Fibroblast of skin of right quadriceps (primary cell): ENCODE data around the gene PFKP.
A peak's percentile ranks its signal among the peaks of the same experiment; 100 is the strongest.

ENCODE experiments used
- DNase-seq: peaks from one replicate; pipeline ENCODE4 v3.0.0-alpha.2; 2013

The PFKP gene

GRCh38 chr10:3117486-3117885, 50.1 kb downstream of the PFKP start:
- no peak for DNase-seq

- no peak for DNase-seq
Observed at GRCh38 chr10:3118641-3119091, 51.3 kb downstream of the PFKP start.

GRCh38 chr10:3119796-3120459, 52.6 kb downstream of the PFKP start:
- no peak for DNase-seq

- no peak for DNase-seq
Observed at GRCh38 chr10:3122034-3122433, 54.7 kb downstream of the PFKP start.

- no peak for DNase-seq
Observed at GRCh38 chr10:3122486-3123205, 55.3 kb downstream of the PFKP start.

- DNase-seq = no peak
Observed at GRCh38 chr10:3123571-3124411, 56.4 kb downstream of the PFKP start.

- no peak for DNase-seq
Observed at GRCh38 chr10:3124412-3125175, 57.2 kb downstream of the PFKP start.

GRCh38 chr10:3125527-3126170, 58.3 kb downstream of the PFKP start:
- no peak for DNase-seq

GRCh38 chr10:3126249-3126648, 58.9 kb downstream of the PFKP start:
- no peak for DNase-seq

GRCh38 chr10:3126741-3127346, 59.5 kb downstream of the PFKP start:
- no peak for DNase-seq

GRCh38 chr10:3127921-3128320, 60.6 kb downstream of the PFKP start:
- DNase-seq = no peak

- no peak for DNase-seq
Observed at GRCh38 chr10:3128379-3129130, 61.2 kb downstream of the PFKP start.

GRCh38 chr10:3129581-3130340, 62.4 kb downstream of the PFKP start:
- no peak for DNase-seq

GRCh38 chr10:3131098-3131497, 63.8 kb downstream of the PFKP start:
- peak; percentile 8 for DNase-seq

GRCh38 chr10:3132036-3133025, 65.0 kb downstream of the PFKP start:
- DNase-seq = no peak

- DNase-seq = no peak
Observed at GRCh38 chr10:3133948-3134347, 66.6 kb downstream of the PFKP start.

- DNase-seq = no peak
Observed at GRCh38 chr10:3135006-3135405, 67.7 kb downstream of the PFKP start.

GRCh38 chr10:3136336-3136735, 69.0 kb downstream of the PFKP start:
- no peak for DNase-seq
